ENCODE data around the gene KMT2E.
"Not testable (repeated sequence)": the region's sequence is repeated elsewhere in the genome, so short reads cannot be mapped to it uniquely, and the experiment has no call there.

The KMT2E gene

GRCh38 chr7:104982308-104983075, 31.5 kb upstream of the KMT2E start:
- DNase-seq, result peak in 2 of 4 experiments; percentile 34 to 63

GRCh38 chr7:104983076-104983577, 30.9 kb upstream of the KMT2E start:
- no peak for DNase-seq

- DNase-seq, result peak; percentile 92 to 96 (median 95)
These were observed 30.1 kb upstream of the KMT2E start for GRCh38 chr7:104983578-104984539.

- DNase-seq, result no peak
These were observed 29.3 kb upstream of the KMT2E start for GRCh38 chr7:104984585-104985258.

- no peak for DNase-seq
These were observed 28.8 kb upstream of the KMT2E start for GRCh38 chr7:104985259-104985617.

- peak in 2 of 4 experiments; percentile 50 to 54 for DNase-seq
These were observed 27.3 kb upstream of the KMT2E start for GRCh38 chr7:104986628-104987259.

- not testable (repeated sequence) for DNase-seq
These were observed 26.6 kb upstream of the KMT2E start for GRCh38 chr7:104987403-104987802.

- DNase-seq, result no peak
These were observed 23.0 kb upstream of the KMT2E start for GRCh38 chr7:104990983-104991382.

GRCh38 chr7:104992306-104992705, 21.7 kb upstream of the KMT2E start:
- peak in 2 of 4 experiments; percentile 48 to 54 for DNase-seq

GRCh38 chr7:104993217-104993862, 20.7 kb upstream of the KMT2E start:
- DNase-seq, result peak in 2 of 4 experiments; percentile 39 to 50

- DNase-seq, result no peak
These were observed 15.8 kb upstream of the KMT2E start for GRCh38 chr7:104998040-104998752.

GRCh38 chr7:105000200-105000599, 13.8 kb upstream of the KMT2E start:
- DNase-seq, result no peak

GRCh38 chr7:105000927-105001336, 13.1 kb upstream of the KMT2E start:
- DNase-seq, result no peak

GRCh38 chr7:105001652-105002184, 12.3 kb upstream of the KMT2E start:
- no peak for DNase-seq

- peak; percentile 24 to 53 (median 47) for DNase-seq
These were observed 10.7 kb upstream of the KMT2E start for GRCh38 chr7:105003275-105003674.

- DNase-seq, result no peak
These were observed 10.0 kb upstream of the KMT2E start for GRCh38 chr7:105003872-105004510.

GRCh38 chr7:105005006-105005405, 9.0 kb upstream of the KMT2E start:
- DNase-seq, result not testable (repeated sequence)

- not testable (repeated sequence) for DNase-seq
These were observed 8.5 kb upstream of the KMT2E start for GRCh38 chr7:105005486-105005885.

GRCh38 chr7:105006367-105007136, 7.5 kb upstream of the KMT2E start:
- DNase-seq, result no peak

All from suppressor macrophage (primary cell).